CD4-positive, alpha-beta T cell treated with Interleukin-6 at 100 ng/mL for 8 hours (primary cell): ENCODE measurements around the gene TMEM200C.

Source experiments
- DNase-seq: peaks from one replicate; pipeline ENCODE4 v3.0.0-alpha.2; 2020; ENCODE audit warnings: mixed read lengths, low spot score

TMEM200C gene

DNA sequence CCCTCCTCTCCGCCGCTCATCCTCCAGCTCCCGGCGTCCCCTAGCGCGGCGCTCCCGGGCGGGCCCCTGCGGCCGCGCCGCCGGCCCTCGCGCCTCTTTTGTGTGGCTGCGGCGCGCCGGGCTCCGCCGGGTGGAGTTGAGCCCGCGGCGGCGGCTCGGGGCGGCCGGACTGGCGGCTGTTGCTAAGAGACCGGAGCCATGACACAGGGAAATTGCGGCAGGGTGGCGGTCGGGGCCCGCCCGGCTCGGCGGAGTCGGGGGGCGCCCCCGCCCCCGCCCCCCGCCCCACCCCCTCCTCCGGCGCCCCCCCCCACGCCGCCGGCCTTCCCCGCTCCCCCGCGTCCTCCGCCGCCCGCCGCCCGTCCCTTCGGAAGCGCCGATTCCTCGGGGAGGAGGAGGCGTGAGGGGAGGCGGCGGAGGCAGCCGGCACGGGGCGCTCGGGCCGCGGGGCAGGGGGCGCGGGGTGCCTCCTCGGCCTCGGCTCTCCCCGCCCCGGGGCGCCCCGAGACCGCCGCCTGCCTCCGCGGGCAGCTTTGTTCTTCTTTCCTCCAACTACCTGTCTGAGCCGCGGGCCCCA lies at the start of gene TMEM200C:
Gene TMEM200C, minus strand, starts transcription at position 224 of the 577 bp plus-strand sequence. CDS start 3,459 bp downstream, outside the sequence.
- no peak for DNase-seq

DNA sequence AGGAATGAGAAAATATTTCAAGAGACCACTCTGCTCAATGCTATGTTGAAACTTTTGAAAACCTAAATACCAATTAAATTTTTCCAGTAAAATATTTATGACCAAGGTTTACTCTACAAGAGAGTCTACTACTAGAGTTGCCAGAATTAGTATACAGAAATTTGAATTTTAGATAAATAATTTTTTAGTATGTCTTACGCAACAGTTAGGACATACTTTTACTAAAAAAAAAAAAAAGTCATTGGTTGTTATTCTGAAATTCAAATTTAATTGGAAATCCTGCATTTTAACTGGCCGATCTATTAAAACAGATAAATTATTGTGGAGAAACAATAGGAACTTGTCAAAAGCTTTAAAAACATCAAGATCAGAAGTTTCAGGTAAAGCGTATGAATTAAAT lies 49.1 kb upstream of the TMEM200C start:
- DNase-seq: no peak

DNA sequence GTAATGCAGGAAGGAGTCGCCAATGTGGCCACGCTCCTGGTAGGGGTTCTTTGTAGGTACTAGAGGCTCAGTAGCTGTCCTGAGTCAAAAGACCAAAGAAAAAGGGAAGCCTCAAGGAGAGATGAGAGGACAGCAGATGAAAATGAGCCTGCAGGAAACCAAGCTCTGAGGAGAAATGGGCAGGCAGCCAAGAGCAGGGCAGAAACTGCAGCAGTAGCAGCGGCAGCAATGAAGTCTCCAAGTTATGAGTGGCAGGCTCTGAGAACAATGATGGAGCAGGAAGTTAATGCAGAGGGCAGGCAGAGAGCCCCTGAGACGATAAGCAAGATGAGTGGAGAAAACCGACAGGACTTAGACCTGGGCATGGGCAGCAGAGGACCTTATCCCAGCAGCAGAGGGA lies 48.2 kb upstream of the TMEM200C start:
- no peak for DNase-seq

DNA sequence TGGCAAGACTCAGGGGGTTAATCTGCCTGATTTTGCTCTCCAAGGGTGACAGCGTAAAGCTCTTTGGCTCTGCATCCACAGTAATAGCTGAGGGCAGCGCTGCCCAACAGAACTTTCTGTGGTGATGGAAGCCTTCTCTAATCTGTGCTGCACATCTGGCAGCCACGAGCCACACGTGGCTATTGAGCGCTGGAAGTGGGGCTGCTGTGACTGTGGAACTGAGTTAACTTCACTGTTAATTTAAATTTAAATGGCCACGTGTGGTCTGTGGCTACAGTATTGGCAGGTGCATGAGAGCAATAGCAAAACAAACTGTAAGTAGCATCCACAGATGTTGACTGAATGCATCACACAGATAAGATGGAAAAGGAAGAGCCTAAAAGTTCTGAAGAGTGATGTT lies 47.3 kb upstream of the TMEM200C start:
- no peak for DNase-seq

DNA sequence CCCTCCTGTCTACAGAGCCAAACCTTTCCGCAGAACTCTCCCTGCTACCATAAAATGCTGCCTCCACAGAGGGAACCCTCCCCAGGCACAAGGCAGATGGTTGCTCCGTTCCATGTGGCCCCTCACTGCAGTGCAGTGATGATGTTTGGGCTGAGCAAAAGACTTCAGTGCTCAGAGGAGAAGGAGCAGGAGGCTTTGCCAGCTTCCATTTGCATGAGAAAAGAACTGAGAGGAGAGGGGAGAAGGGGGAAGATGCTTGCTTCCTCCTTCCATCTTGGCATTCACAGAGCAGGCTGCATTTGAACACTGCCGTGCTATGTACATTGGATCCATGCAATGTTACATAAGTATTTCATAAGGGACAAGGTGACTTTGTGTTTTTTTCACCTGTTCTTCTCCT lies 46.6 kb upstream of the TMEM200C start:
- DNase-seq: no peak

DNA sequence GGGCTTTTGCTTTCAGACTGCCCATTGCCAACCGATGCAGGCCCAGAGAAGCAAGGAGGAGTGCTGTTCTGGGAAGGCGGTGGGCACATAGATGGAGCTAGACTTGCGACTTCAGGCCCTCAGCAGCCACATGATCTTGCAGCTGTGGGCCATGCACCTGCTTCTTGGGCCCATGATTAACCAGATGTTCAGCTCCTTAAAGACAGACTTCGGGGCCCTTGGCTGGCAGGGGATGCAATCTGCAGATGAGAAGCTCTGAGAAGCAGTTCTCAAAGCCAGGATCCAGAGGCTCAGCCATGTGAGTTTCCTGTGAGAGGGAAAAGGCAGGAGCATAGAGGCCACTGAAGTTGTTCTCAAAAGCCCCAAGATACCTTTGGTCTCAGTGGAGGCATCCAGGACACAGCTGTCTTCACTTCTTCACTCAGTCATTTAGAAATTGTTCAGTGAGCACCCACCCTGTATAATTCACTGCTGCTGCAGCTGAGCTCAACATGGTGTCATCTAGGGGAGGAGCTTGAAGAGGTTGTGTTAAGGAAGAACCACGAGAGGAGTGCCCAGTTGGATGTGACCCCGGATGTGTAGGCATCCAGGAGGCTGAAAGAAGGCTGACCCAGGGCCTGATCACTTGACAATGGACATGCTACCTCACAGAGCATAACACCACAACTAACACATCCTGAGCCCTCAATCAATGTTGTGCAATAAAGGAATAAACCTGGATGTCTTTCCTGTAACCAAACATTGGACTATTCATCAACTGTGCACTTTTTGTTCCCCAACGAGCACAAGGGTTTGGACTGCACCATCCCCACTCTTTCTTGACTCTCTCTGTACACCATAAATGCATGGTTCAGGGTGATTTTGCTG lies 44.7 kb upstream of the TMEM200C start:
- no peak for DNase-seq

DNA sequence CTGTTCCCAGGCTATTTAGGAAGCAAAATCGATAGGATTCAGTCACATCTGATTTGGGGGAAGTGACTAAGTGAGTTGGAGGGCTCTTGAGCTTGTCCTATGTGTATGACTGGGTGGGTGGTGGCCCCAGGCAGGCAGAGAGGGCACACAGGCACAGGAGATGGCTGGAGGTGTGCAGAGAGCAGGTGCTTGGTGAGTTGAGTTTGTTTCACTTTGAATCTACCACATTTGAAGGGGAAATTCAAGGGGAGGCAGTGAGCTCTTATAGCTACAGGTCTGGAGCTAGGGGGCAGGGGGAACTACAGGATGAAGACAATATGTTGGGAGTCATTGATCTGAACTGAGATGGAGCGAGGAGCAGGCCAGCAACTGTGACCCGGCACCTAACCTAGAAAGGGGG lies 42.5 kb upstream of the TMEM200C start:
- DNase-seq: no peak

DNA sequence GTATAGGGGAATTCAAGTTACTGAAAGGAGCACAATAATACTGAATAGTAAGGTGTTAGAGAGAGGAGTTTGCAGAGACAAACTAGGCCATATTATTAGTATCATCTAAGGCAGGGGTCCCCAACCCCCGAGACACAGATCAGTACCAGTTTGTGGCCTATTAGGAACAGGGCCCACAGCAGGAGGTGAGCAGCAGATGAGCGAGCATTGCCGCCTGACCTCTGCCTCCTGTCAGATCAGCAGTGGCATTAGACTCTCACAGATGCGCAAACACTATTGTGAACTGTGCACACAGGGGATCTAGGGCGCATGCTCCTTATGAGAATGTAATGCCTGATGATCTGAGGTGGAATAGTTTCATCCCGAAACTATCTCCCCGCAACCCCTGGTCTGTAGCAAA lies 41.8 kb upstream of the TMEM200C start:
- DNase-seq: no peak

DNA sequence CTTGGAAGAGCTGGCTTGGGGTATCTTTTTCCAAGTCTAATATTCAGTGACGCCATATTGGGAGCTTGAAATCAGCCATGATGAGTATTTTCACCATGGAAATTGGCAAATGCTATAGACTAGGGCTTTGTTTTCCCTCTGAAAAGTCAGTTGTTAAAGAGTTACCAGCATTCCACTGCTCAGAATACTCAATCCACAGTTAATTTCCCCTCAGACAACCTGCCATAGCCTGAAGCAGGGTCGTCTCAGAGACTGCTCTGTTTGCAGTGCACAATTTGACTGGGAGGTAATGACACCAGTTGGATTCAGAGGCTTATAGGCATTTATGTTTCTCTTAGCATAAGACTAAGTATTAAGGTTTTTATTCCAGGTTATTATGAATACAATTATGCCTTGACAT lies 35.5 kb upstream of the TMEM200C start:
- DNase-seq: no peak

DNA sequence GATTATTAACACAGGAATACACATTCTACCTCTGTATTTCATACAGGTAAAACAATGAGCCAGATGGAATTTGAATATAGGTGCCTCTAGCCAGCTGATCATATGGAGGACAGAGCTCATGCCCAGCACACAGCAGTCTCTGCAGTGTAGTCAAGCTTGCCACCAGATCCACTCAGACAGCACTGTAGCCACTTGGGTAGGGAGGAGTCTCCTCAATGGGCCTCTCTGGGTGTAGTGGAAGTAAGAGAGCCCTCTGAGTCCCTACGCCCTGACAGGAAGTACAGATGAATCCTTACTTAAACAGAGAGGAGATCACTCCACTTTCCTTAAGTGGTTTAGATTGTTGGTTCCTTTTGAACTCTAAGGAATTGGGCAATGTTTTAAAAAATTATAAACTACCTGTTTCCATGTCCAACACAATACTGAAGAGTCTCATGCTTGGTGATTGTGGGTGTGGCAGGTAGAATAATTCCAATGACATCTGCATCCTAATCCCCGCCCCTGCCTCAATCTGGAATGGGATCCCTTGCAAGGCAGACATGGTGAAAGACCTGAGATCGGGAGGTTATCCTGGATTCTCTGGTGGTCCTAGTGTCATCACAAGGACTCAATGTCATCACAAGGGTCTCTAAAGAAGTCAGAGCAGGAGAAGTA lies 23.0 kb upstream of the TMEM200C start:
- DNase-seq: no peak

DNA sequence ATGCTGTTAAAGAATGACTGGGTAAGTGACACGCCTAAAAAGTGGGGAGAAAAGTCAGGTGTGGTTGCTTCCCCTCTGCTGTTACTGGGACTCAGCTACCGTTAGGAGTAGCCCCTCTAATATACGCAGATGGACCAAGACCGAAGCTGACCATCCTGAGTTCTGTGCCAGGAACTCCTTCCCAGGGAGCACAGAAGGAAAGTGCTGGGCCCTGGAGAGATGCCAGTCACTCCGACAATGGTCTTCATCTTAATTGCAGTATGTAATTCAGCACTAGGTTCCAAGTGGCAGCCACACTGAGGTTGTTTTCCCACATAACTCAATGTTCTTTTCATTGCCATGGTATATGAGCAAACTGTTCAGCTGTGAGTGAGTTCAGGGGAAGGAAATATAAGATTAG lies 19.6 kb upstream of the TMEM200C start:
- DNase-seq: no peak

DNA sequence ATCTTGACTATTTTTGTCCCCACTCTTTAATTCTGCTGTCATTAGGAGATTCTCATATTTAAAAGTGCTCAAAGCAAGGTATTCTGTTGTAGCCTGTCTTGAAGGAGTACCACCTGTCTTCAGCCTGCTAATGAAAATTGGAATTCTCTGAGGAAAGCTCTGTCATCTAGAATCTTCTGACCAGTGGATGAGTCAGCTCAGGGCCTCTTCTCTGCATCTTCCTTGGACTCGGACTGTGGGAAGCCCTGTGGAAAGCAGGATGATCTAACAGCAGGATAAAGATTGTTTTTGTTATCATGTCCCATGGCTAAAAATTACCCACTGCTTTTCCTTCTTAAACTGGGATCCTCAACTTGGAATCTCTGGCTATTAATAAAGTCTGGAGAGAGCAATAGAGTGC lies 18.7 kb upstream of the TMEM200C start:
- no peak for DNase-seq

DNA sequence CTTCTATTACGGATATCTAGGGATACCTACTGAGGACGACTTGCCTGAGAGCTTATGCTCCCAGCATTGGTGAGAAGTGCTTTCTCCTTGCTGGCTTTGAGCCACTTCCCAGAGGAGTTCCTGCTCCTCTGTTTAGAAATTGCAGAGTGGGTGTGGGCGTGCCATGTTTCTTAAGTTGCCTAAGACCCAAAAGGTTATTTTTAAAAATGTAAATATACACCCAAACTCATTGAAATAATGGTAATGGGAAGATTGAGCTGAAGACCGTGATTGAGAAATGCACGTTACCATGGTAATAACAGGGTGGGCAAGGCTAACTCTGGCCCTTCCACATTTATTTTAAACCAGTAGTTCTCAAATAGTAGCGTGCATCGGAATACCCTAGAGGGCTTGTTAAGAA lies 17.2 kb upstream of the TMEM200C start:
- DNase-seq: no peak

DNA sequence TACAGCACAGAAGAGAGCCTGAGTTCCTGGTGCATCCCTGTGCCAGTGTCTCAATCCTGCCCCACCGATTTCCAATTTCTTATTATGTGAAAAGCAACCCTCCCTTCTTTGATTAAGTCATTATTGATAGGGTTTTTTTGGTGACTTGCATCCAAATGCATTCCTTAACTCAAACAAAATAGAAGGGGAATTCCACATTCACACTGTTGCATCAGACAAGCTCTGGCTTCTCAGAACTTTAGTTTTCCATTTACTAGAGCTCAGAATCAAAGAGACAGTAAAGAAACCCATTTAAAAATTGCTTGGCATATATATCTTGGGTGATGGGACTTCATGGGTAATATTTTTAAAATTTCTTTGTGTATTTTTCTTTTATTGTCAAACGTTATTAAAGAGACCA lies 13.8 kb upstream of the TMEM200C start:
- DNase-seq: no peak

DNA sequence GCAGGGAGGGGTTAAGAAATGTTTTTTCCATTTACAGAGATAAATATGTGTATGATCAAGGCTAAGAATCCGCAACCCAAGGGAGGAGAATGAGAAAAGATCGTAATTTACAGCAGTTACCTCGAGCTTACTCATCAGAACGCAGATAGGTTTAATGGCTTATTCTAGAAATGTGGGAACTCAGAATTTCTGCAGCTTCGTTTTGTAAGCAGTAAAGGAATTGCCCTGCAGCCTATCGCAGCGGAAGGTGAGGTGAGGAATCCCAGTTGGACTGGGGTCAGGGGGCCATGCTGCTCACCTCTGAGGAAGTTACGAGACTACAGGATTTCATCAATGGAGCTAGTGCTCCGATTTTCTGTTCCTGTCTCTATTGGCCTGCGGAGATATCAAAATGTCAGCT lies 8.1 kb upstream of the TMEM200C start:
- no peak for DNase-seq

DNA sequence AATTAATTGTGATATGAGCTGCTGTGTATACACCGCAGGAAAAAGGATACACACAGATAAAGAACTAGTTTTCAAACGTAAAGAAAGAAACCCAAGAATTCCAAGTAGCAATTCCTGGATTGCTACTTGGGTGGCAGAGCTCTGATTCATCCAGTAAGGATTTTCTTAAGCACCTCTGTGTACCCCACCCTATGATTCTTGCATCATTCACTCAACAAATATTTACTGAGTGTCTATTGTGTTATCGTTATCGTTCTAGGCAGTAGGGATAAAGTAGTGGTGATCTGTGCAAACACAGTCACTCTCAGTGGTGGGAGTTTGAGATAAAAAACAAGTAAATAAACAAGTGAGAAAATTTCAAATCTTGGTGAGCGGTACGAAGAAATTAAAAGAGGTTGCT lies 4.9 kb upstream of the TMEM200C start:
- no peak for DNase-seq

DNA sequence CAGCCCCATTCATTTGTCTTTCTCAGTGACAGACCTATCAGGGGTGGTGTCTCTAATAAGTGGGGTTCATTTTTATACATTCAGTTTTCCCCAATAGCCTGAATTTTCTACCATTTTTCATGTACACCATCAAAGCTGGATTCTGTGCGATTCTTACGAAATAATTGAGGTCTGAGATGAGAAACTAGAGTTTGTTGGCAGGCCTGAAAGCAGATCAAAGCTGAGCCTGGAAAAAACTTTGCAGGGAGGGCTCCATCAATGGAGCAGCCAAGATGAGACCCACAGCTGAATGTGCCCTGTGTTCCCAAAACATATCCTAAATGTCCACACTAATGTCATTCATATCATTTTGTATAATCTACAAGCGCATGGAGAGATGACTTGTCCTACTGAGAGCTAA lies 4.5 kb upstream of the TMEM200C start:
- DNase-seq: no peak

DNA sequence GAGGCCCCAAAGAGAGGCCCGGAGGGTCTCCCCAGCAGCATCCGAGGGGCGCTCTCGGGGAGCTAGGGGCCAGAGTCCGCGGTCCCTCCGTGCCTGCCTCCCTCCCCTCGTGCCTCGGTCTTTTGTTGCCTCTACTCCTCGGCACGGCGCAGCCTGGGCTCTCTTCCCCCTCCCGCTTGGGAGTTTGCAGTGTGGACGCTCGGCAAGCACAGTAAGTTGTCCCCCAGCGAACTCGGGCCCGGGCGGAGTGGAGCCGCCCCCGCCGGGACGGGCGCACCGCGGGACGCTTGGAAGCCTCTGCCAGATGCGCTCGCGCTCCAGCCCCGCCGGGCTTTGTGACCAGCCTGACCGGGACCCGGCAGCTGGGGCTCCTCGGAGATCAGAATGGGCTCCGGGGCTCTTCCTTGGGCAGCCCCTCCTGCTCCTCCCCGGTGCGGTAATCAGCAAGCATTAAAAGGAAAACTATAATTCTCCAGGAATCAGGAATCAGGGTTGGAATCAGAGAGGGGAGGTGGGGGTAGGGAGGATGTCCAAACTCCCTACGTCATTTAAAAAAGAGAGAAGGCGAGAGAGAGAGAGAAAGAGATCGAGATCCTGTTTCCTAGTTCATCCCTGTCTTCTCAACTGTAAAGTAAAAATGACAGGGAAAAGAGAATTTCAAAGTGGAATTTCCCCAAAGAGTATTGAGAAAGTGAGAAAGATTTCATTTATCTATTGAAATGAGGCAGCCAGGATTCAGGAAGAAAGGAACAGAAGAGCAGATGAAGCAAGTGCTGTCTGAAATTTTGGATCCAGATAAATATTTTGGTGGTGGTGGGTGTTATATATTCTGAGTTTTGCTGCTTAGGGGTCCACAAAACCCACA lies 786 bp upstream of the TMEM200C start:
- DNase-seq: no peak

DNA sequence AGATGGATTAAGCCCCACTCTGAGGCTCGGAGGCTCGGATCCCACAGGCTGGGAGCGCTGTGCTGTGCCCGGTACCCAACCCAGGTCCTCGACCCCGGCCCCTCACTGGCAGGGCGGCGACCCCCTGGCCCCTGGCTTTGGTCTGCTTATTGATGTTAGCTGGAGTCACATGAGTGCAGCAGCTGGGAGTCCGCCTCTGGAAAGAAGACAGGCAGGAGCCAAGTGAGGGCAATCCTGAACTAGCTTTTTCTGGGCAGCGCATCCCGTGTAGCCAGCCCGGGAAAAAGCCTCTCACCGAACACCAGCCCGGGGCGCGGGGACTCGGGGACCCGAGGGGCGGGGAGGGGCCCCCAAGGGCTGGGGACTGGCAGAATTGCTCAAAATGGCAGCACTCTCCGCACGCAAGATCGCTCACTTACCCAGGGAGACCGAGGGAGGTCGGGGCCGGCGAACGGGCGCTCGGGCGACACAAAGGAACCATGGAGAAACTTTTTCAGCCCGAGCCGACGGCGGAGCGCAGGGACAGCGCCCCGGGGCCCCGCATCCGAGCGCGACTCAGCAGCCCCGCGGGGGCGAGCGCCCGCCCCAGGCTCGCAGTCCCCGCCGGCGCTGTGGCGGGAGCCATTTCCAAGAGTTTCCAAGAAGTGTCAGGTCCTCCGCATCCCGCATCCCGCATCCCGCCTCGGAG lies 567 bp downstream of the TMEM200C start:
- DNase-seq: no peak

DNA sequence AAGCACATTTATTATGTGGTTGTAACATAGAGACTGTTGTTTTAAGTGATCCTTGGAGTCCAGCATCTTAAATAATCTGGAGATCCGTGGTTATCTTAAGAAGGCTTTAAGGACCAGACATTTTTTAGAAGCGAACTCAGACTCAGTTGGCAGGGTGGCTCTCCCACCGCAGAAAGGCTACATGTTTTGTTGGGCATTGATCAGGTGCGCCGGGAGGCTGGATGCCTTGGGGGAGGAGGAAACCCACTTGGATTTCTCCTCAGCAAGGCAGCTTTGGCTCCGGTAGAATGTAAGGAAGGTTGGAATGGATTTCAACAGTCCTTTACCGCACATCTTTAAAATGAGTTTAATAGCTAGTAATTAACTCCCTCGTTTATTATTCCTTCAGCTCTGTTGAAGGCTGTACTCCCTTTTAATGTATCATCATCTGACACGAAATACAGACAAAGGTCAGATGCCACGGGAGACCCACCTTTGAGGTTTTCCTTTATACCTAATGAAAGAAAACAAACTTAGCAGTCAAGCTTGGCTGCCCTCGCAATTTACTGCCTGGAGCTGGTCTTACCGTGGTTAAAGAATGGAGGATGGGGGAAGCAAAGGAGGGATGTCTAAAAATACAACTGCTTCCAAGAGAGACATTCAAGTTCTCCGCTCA lies 1.2 kb downstream of the TMEM200C start:
- DNase-seq: no peak

DNA sequence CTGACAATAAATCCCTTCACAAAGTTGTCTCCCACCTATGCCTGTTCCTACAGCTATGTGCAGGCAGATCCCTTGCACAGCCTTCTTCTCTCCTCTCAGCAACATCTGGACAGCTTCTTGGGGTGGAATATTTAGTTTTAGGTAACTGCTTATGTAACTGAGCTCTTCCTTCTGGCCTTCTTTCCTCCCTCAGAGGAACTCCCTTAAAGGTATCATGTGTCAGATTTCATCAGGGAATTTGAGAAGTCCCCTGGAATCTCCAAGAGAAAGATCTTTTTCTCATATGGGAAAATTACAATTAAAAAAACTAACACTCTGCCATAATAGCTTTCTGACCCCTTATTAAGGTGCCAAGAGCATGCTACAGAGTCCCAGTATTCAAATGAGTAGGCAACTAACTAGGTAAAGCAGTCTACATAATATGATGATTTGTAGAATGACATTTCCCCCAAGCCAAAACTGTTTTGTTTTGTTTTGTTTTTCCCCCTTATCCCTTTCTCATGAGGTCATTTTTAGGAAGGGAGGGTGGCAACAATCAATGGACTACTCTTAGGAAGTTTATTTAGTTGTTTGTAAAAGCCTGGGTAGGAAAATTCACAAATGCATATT lies 2.4 kb downstream of the TMEM200C start:
- DNase-seq: no peak
